OCI-LY3 (cell line): ENCODE measurements around the gene CADPS2.

Source experiments
- EZH2phosphoT487 ChIP-seq: fragments of 200-600 bp; shearing (Covaris generic); IDR thresholded peaks from 2 replicates; pipeline ENCODE4 v1.6.1; 2018; ENCODE audit warnings: antibody characterized with exemption, mixed run types, low read depth
- TF ChIP-seq, protein P1 (sequence below): fragments of 200-600, 300-600 bp; sonication (generic); IDR thresholded peaks from 2 replicates; pipeline ENCODE4 v1.5.1; 2014; ENCODE audit warnings: antibody characterized with exemption, low read length, low read depth

DNA sequence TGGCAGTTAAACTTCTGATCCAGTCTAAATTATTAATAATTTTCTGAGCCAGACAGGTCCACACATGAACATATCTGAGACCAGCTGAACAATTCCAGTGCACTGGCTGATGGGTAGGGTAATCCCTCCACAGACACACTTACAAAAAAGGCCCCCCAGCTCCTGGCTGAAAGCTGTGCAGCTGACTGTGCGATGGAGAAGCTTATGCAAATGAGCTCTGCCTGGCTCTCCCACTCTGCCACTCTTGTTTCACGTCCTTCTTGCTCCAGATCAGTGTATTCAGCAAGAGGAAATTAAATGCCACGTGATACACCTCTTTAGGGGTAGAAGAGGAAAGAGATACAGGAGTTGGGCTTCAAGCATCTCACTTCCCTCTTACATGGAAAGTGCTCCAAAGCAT lies 505.3 kb downstream of the CADPS2 start:
- TF ChIP-seq, protein P1, sequence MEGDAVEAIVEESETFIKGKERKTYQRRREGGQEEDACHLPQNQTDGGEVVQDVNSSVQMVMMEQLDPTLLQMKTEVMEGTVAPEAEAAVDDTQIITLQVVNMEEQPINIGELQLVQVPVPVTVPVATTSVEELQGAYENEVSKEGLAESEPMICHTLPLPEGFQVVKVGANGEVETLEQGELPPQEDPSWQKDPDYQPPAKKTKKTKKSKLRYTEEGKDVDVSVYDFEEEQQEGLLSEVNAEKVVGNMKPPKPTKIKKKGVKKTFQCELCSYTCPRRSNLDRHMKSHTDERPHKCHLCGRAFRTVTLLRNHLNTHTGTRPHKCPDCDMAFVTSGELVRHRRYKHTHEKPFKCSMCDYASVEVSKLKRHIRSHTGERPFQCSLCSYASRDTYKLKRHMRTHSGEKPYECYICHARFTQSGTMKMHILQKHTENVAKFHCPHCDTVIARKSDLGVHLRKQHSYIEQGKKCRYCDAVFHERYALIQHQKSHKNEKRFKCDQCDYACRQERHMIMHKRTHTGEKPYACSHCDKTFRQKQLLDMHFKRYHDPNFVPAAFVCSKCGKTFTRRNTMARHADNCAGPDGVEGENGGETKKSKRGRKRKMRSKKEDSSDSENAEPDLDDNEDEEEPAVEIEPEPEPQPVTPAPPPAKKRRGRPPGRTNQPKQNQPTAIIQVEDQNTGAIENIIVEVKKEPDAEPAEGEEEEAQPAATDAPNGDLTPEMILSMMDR: no peak
- no peak for TF ChIP-seq EZH2phosphoT487
